GM18951 (cell line): ENCODE results near the gene ARPC5L.
"Not testable (repeated sequence)": the region's sequence is repeated elsewhere in the genome, so short reads cannot be mapped to it uniquely, and the experiment has no call there.

Experiments used
- POLR2A ChIP-seq: IDR thresholded peaks from 4 replicates; pipeline ENCODE4 v1.6.1; 2011; ENCODE audit warnings: mild to moderate bottlenecking; ENCODE audit not compliant: insufficient read length, insufficient read depth; ENCODE audit errors: extremely low read depth
- in situ Hi-C: fragments of 300-500 bp; cut with MboI; formaldehyde crosslinking; loops from one replicate; pipeline ENCODE4 v1.12.0; 2022; ENCODE audit warnings: low sequenced_read_pairs, mixed read lengths, inconsistent platforms; ENCODE audit not compliant: unreplicated experiment

The ARPC5L gene

GRCh38 chr9:124831642-124832364 lies 30.1 kb upstream of the ARPC5L start:
- no peak for TF ChIP-seq POLR2A
- in situ Hi-C loops, result no loop called here

GRCh38 chr9:124834591-124834990 lies 27.3 kb upstream of the ARPC5L start:
- in situ Hi-C loops, result no loop called here
- no peak for TF ChIP-seq POLR2A

- in situ Hi-C loops, result no loop called here
- no peak for TF ChIP-seq POLR2A
Measured at GRCh38 chr9:124835026-124835557, 26.8 kb upstream of the ARPC5L start.

- in situ Hi-C loops, result not testable (repeated sequence)
Measured at GRCh38 chr9:124838132-124838531, 23.8 kb upstream of the ARPC5L start.

GRCh38 chr9:124838567-124839275 lies 23.2 kb upstream of the ARPC5L start:
- in situ Hi-C loops, result not testable (repeated sequence)

GRCh38 chr9:124839612-124840299 lies 22.2 kb upstream of the ARPC5L start:
- in situ Hi-C loops, result loop anchor here (10.0 kb wide), 1 partner anchor 45 kb away; no protein-coding TSS in a partner anchor
- no peak for TF ChIP-seq POLR2A

GRCh38 chr9:124840300-124840833 lies 21.6 kb upstream of the ARPC5L start:
- in situ Hi-C loops, result loop anchor here (10.0 kb wide), 1 partner anchor 46 kb away; no protein-coding TSS in a partner anchor
- no peak for TF ChIP-seq POLR2A

- TF ChIP-seq POLR2A, result no peak
- in situ Hi-C loops, result loop anchor here (10.0 kb wide), 1 partner anchor 46 kb away; no protein-coding TSS in a partner anchor
Measured at GRCh38 chr9:124841075-124841821, 20.7 kb upstream of the ARPC5L start.

GRCh38 chr9:124843456-124844034 lies 18.4 kb upstream of the ARPC5L start:
- in situ Hi-C loops, result loop anchor here (10.0 kb wide), 1 partner anchor 49 kb away; no protein-coding TSS in a partner anchor

GRCh38 chr9:124844291-124844690 lies 17.6 kb upstream of the ARPC5L start:
- no peak for TF ChIP-seq POLR2A
- in situ Hi-C loops, result loop anchor here (10.0 kb wide), 1 partner anchor 49 kb away; no protein-coding TSS in a partner anchor

More at GRCh38 chr9:124843456-124844034, 18.4 kb upstream of the ARPC5L start:
- TF ChIP-seq POLR2A, result no peak

GRCh38 chr9:124846467-124846866 lies 15.5 kb upstream of the ARPC5L start:
- in situ Hi-C loops, result loop anchor here (10.0 kb wide), 1 partner anchor 52 kb away; no protein-coding TSS in a partner anchor

- in situ Hi-C loops, result loop anchor here (10.0 kb wide), 1 partner anchor 52 kb away; no protein-coding TSS in a partner anchor
- no peak for TF ChIP-seq POLR2A
Measured at GRCh38 chr9:124846969-124847368, 15.0 kb upstream of the ARPC5L start.
